NCI-H524 (cell line): ENCODE measurements around the gene SYNPR.

Experiments
- DNase-seq, 2 experiments: peaks; one replicate each; lab custom pipeline; 2025; lab: John Stamatoyannopoulos, UW

Gene SYNPR

GRCh38 chr3:63473641-63474166 is 195.6 kb downstream of the SYNPR start:
- DNase-seq, result no peak

GRCh38 chr3:63474828-63475518 is 196.9 kb downstream of the SYNPR start:
- no peak for DNase-seq

GRCh38 chr3:63477494-63478129 is 199.5 kb downstream of the SYNPR start:
- peak in 1 of 2 experiments; percentile 4 for DNase-seq

GRCh38 chr3:63478990-63479660 is 201.0 kb downstream of the SYNPR start:
- peak in 1 of 2 experiments; percentile 11 for DNase-seq

- no peak for DNase-seq
Observed at GRCh38 chr3:63479661-63480035, 201.5 kb downstream of the SYNPR start.

- no peak for DNase-seq
Observed at GRCh38 chr3:63481627-63482026, 203.5 kb downstream of the SYNPR start.

GRCh38 chr3:63482341-63482740 is 204.2 kb downstream of the SYNPR start:
- DNase-seq, result no peak

- DNase-seq, result no peak
Observed at GRCh38 chr3:63492464-63492863, 214.4 kb downstream of the SYNPR start.

- DNase-seq, result no peak
Observed at GRCh38 chr3:63493101-63493500, 215.0 kb downstream of the SYNPR start.

- DNase-seq, result no peak
Observed at GRCh38 chr3:63494646-63495045, 216.5 kb downstream of the SYNPR start.

GRCh38 chr3:63497641-63498040 is 219.5 kb downstream of the SYNPR start:
- DNase-seq, result no peak

GRCh38 chr3:63500196-63500595 is 222.1 kb downstream of the SYNPR start:
- DNase-seq, result no peak

- no peak for DNase-seq
Observed at GRCh38 chr3:63508305-63508704, 230.2 kb downstream of the SYNPR start.

- no peak for DNase-seq
Observed at GRCh38 chr3:63508771-63509170, 230.7 kb downstream of the SYNPR start.

- DNase-seq, result no peak
Observed at GRCh38 chr3:63513791-63514190, 235.7 kb downstream of the SYNPR start.

- DNase-seq, result no peak
Observed at GRCh38 chr3:63514678-63515077, 236.6 kb downstream of the SYNPR start.

GRCh38 chr3:63519426-63519825 is 241.3 kb downstream of the SYNPR start:
- no peak for DNase-seq

- no peak for DNase-seq
Observed at GRCh38 chr3:63521657-63522056, 243.5 kb downstream of the SYNPR start.

- peak in 1 of 2 experiments; percentile 4 for DNase-seq
Observed at GRCh38 chr3:63523100-63523499, 245.0 kb downstream of the SYNPR start.

- no peak for DNase-seq
Observed at GRCh38 chr3:63528325-63529000, 250.4 kb downstream of the SYNPR start.

GRCh38 chr3:63532521-63532920 is 254.4 kb downstream of the SYNPR start:
- DNase-seq, result no peak

- DNase-seq, result no peak
Observed at GRCh38 chr3:63538919-63539318, 260.8 kb downstream of the SYNPR start.
